NCI-H1048 (cell line): ENCODE data around the gene IL17RD.

Experiments used
- DNase-seq: peaks from one replicate; lab custom pipeline; 2025; lab: John Stamatoyannopoulos, UW

IL17RD gene

GRCh38 chr3:57164657-57165573 is at the start of gene IL17RD:
IL17RD (minus strand) TSS chr3:57165353; CDS start chr3:57165286, 67 bp downstream.
- DNase-seq, result peak; percentile 72

GRCh38 chr3:57206423-57206822 is 41.3 kb upstream of the IL17RD start:
- DNase-seq, result no peak

GRCh38 chr3:57199895-57200297 is 34.7 kb upstream of the IL17RD start, which contains the start of gene HESX1:
HESX1 (minus strand) TSS chr3:57199978; CDS start chr3:57199918, 60 bp downstream.
- DNase-seq, result no peak

- DNase-seq, result no peak
These were observed 29.5 kb upstream of the IL17RD start for GRCh38 chr3:57194641-57195040.

DNA sequence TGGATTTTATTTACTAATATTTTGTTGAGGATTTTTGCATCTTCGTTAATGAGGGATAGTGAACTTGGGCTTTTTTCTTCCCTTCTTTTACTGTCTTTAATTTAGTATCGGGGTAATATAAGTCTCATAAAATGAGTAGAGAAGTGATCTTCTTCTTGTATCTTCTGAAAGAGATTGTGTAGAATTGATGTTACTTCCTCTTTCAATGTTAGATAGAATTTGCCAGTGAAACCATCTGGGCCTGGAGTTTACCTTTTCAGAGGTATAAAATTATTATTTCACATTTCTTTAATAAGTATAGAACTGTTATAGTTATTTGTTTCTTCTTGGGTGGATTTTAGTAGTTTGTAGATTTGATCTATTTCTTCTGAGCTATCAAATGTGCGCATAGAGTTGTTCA is 26.9 kb upstream of the IL17RD start:
- no peak for DNase-seq

- no peak for DNase-seq
These were observed 19.4 kb upstream of the IL17RD start for GRCh38 chr3:57184526-57184925.

DNA sequence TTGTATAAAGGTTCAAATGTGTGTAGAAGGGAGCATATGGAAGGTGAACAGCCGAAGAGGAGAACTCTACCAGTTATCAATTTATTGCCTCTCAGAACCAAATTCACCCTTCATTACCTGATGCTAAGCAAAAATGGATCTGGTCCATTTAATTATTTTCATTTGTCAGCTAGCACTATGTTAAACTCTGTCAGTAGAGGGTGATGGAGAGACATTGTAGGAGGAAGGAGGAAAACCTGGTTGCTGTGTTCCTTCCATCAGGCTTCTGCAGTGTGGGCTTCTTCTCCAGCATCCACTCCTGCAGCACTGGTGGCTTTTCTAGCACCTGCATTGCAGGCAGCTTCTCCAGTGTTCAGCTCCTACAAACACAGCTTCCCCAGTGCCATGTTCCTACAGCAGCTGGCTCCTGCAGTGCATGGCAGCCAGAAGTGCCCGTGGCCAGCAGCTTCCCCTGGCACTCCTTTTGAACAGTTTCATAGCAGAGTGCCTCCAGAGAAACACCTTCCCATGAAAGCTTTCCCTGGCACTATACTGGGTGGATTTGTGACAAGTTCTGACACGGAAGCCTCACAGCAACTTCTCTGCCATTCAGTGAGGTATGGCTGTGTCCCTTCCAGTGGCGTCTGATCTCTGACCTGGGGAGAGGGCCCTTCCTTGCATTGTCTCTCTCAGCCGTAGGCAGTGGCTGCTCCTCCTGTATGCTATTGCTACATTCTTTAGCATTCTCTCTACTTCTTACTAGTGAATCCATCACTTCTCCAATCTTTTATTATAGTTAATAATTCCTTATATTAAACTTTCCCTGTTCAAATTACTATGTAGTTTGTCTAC is 14.6 kb upstream of the IL17RD start:
- DNase-seq, result no peak

DNA sequence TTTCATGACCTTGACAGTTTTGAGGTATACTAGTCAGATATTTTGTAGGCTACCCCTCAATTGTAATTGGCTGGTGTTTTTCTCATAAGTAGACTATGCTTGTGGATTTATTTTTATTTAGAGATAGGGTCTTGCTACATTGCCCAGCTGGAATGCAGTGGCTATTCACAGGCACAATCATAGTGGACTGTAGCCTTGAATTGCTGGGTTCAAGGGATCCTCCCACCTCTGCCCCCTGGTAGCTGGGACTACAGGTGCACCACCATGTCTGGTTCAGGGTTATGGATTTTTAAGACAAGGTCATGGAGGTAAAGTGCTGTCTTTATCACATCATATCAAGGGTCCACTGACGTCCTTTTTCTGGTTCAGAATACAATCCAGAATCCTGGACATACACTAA is 10.9 kb upstream of the IL17RD start:
- no peak for DNase-seq

DNA sequence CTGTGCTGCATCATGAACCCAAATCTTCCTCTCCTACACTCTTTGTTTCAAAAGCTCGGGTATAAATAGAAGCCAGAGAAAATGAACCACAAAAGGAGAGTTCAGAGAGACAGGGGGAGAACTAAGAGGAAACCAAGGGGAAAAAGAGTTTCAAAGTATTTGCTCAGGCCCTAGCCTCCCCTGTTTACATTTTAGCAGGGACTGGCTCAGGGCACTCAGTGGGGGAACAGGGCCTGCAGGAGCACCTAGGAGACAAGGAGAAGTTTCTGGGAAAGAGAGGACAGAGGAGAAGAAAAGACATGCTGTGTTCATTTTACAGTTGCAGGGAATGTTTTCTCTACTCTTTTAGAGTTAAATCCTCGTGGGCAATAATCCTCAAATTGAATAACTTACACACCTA is 8.5 kb upstream of the IL17RD start:
- DNase-seq, result no peak

- no peak for DNase-seq
These were observed 5.8 kb upstream of the IL17RD start for GRCh38 chr3:57170946-57171345.

DNA sequence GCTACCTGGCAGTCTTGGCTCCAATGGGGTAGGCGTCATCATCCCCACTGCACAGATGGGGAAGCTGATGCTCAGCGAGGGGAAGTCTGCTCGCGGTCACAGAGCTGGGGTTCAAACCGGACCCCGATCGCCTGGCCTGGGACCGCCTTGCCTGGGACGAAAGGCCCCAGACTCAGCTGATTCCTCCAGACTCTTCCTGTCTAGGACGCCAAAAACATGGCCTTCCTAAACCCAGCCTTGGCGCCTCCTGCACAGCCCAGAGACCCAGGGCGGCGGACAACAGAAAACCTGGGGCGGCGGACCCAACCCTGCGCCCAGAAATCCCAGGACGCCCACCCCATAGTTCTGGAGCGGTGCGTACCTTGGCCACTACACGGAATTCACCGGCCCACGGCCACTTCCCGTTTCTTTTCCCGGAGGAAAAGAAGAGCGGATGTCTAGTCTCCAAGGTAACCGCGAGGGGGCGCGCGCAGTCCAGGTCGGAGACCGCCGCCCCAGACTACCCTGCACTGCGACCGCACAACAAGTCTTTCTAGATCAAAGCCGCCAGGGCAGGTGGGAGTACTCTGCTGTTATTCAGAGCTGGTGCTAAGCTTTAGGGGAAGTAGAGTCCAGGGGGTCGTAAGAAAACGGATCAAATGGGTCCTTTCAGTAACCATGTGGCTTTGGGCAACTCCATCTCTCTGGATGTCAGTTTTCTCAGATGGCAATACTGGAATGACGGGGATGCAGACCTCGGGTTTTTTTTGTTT is 4.9 kb upstream of the IL17RD start:
- DNase-seq, result peak; percentile 70

- DNase-seq, result no peak
These were observed 4.0 kb upstream of the IL17RD start for GRCh38 chr3:57169108-57169507.

DNA sequence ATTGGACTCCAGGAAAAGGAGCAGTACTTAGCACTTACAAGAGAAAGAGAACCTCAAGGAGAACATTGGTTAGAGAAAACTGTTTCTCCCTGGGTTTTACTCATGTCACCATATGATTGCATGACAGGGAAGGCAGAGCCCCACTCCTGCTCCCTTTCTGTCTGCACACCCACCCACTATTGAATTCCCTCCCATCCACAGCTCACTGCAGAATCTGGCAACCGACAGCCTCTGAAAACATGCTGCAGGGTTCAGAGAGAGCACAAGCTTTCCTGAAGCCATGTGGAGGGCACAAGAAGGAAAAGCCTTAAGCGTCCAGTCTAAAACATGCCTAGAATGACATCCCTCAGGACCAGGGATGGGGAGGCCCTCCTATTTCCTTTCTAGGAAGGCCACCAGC is 3.0 kb upstream of the IL17RD start:
- no peak for DNase-seq

DNA sequence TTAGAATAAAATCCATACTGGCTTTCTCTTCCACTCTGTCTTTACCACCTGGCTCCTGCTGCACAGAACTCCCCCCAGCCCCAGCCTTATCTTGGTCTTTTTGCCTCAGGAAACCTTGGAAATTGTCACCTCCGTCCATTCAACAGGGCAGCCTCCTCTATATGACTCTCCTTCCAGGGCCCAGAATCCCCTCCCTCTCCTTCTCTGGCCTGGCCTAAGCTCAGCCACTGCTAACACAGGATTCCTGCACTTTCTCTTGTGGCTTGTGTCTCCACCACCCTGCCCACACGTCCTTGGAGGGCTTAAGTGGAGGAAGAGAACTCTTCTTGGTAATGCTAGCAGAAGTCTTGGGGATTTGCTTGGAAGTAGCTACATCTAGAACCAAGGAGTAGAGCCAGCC is 1.5 kb upstream of the IL17RD start:
- DNase-seq, result no peak

- DNase-seq, result no peak
These were observed 488 bp upstream of the IL17RD start for GRCh38 chr3:57165641-57166040.

GRCh38 chr3:57164217-57164656 is 916 bp downstream of the IL17RD start:
- no peak for DNase-seq

DNA sequence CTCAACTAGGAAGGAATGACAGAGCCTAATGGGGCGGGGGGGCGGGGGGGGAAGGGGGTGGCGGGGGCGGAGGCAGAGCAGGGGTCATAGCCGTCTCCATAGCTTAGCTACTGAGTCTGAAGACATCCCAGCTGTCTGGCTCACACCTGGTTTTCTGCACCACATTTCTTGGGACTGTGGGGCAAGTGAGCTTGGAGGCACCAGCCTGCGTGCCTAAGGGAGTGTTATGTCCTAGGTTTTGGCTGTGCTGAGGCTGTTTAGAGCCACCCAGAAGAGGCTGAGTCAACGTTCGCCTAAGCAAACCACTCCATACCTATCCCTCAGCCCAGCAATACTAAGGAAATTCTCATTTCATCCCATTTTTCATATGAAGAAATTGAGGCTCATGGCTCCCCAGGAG is 1.4 kb downstream of the IL17RD start:
- DNase-seq, result no peak

DNA sequence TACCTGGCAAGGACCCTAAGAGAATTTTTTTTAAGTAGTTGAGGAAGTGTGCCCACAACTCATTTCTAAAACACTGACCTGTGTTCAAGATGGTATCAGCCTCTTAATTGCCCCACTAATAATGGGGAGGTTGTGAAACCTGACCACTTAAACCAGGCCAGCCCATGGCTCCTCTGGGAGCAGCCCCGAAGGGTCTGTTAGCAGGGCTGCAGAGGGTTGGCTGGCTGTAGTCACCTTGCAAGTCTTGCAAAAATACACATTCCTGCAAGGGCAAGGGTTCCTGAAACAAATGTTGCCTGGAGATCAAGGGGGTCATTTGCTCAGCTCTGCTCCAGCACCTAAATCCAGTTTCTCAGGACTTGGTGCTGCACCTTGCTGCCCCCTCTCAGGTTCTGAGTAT is 3.2 kb downstream of the IL17RD start:
- DNase-seq, result no peak

DNA sequence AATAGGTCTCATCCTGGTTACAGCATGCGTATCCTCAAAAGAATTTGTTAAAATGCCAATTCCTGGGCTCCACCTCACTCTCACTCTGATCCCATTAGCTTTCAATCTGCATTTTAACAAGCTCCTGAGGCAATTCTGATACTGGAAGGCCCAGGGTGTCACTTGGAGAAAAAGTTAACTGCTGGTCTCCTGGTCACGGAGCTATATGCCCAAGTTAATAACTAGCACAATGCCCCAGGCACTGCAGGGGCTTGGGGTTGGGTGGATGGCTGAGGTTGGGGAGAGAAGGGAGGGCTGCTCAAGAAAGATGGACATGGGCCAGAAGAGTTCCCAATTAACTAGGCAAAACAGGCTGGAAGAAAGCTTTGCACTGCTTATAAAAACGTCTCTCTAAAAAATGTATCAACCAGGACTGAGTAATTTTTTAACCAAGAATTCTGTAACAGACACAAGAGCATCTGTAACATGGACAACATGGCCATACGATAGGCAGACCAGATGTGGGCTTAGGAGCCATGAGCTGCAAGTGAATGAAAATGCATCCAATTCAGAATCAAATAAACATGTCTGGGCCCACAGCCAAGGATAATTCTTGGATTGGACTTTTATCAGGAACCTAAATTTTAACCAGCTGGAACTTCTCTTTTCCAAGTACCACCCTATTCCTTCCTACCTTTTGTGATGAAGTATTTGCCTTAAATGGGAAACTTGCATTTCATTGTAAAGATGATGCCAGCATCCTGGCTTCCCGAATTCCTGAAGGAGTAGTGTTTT is 4.2 kb downstream of the IL17RD start:
- no peak for DNase-seq

- no peak for DNase-seq
These were observed 4.9 kb downstream of the IL17RD start for GRCh38 chr3:57160076-57160764.
